ENCODE data around the gene SEPTIN12.
"Not testable (repeated sequence)": the region's sequence is repeated elsewhere in the genome, so short reads cannot be mapped to it uniquely, and the experiment has no call there.

The SEPTIN12 gene

GRCh38 chr16:4744555-4745273, 43.4 kb downstream of the SEPTIN12 start:
- no peak for TF ChIP-seq BACH2 (CRISPR knock-in tag; IDR thresholded peaks at IDR 0.05; ENCODE audit: borderline replicate concordance)
- TF ChIP-seq PATZ1 (CRISPR knock-in tag; IDR thresholded peaks at IDR 0.05; ENCODE audit: borderline replicate concordance): no peak
- no peak for TF ChIP-seq PPARA (CRISPR knock-in tag; IDR thresholded peaks at IDR 0.05; ENCODE audit: borderline replicate concordance)
- TF ChIP-seq OSR1 (CRISPR knock-in tag; IDR thresholded peaks at IDR 0.05): no peak
- TF ChIP-seq, protein P1, sequence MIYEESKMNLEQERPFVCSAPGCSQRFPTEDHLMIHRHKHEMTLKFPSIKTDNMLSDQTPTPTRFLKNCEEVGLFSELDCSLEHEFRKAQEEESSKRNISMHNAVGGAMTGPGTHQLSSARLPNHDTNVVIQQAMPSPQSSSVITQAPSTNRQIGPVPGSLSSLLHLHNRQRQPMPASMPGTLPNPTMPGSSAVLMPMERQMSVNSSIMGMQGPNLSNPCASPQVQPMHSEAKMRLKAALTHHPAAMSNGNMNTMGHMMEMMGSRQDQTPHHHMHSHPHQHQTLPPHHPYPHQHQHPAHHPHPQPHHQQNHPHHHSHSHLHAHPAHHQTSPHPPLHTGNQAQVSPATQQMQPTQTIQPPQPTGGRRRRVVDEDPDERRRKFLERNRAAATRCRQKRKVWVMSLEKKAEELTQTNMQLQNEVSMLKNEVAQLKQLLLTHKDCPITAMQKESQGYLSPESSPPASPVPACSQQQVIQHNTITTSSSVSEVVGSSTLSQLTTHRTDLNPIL (CRISPR knock-in tag; IDR thresholded peaks at IDR 0.05; ENCODE audit: low read depth): no peak
- TF ChIP-seq GLIS3 (CRISPR knock-in tag; IDR thresholded peaks at IDR 0.05): no peak
- no peak for TF ChIP-seq ISL1 (CRISPR knock-in tag; IDR thresholded peaks at IDR 0.05)
- TF ChIP-seq TSHZ2 (CRISPR knock-in tag; IDR thresholded peaks at IDR 0.05): no peak
- no peak for TF ChIP-seq CSRNP3 (CRISPR knock-in tag; IDR thresholded peaks at IDR 0.05)
- no peak for TF ChIP-seq ZNF565 (CRISPR knock-in tag; conservative IDR thresholded peaks at IDR 0.05; ENCODE audit: low read depth)
- TF ChIP-seq TOX (CRISPR knock-in tag; IDR thresholded peaks at IDR 0.05; ENCODE audit: borderline replicate concordance): no peak
- no peak for ATAC-seq

DNA sequence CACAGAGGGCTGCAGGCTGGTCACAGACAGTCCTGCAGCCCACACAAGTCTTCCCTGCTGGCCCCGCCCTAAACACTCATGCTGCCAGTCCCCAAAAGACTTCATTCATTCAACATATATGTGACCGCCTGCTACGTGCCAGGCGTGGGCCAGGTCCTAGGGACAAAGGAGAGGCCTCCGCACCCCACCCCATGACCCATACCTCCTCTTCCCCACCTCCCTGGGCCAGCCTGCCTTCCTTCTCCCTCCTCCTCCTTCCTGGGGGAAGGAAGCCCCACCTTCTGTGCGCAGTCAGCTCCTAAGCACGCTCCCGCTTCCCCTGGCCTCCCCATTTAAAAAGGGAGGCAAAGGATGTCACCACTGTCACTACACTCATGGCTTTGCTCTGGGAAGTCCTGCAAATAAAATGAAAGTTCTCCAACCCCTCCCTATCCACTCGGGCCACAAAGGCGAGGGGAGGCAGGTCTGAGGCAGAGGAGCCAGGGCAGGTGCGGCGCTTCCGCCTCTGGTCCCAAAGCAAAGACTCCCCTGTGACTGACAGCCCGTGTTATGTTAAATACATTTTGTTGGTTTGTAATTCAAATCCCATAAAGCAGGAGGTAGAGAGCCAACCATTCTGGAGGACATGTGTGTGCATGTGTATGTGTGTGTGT, 44.8 kb downstream of the SEPTIN12 start:
- no peak for TF ChIP-seq ZNF8 (CRISPR knock-in tag; IDR thresholded peaks at IDR 0.05)
- no peak for TF ChIP-seq ISL1 (CRISPR knock-in tag; IDR thresholded peaks at IDR 0.05)
- TF ChIP-seq, protein P1 (CRISPR knock-in tag; IDR thresholded peaks at IDR 0.05; ENCODE audit: low read depth): no peak
- TF ChIP-seq ZNF565 (CRISPR knock-in tag; conservative IDR thresholded peaks at IDR 0.05; ENCODE audit: low read depth): no peak
- TF ChIP-seq ESRRG (CRISPR knock-in tag; IDR thresholded peaks at IDR 0.05): no peak
- TF ChIP-seq BACH2 (CRISPR knock-in tag; IDR thresholded peaks at IDR 0.05; ENCODE audit: borderline replicate concordance): no peak
- TF ChIP-seq ZFP30 (CRISPR knock-in tag; IDR thresholded peaks at IDR 0.05): no peak
- TF ChIP-seq TCF4 (CRISPR knock-in tag; IDR thresholded peaks at IDR 0.05; ENCODE audit: borderline replicate concordance): no peak
- no peak for ATAC-seq

- ATAC-seq: not testable (repeated sequence)
Observed at GRCh38 chr16:4738370-4738769, 49.8 kb downstream of the SEPTIN12 start.

DNA sequence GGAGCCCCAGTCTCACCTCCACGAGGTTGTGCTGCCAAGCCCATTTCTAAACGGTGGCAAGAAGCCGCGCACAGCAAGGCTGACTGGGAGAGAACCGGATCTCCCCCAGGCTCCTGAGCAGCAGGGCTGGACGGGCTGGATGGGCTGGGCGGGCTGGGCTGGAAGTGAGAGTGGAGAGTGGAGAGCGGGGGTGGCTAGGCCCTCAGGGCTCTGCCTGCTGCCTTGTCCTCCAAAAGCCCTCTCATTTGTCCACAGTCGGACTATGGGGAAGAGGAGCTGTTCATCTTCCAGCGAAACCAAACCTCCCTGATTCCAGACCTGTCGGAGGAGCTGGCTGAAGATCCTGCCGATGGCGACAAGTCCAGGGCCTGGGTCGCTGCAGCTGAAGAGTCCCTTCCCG, 50.6 kb downstream of the SEPTIN12 start:
- TF ChIP-seq RARB (CRISPR knock-in tag; IDR thresholded peaks at IDR 0.05): no peak
- no peak for TF ChIP-seq ZNF565 (CRISPR knock-in tag; conservative IDR thresholded peaks at IDR 0.05; ENCODE audit: low read depth)
- no peak for TF ChIP-seq ZFP3 (CRISPR knock-in tag; IDR thresholded peaks at IDR 0.05)
- no peak for TF ChIP-seq TSHZ2 (CRISPR knock-in tag; IDR thresholded peaks at IDR 0.05)
- no peak for TF ChIP-seq PPARA (CRISPR knock-in tag; IDR thresholded peaks at IDR 0.05; ENCODE audit: borderline replicate concordance)
- no peak for TF ChIP-seq GLIS3 (CRISPR knock-in tag; IDR thresholded peaks at IDR 0.05)
- no peak for ATAC-seq
